Panc1 (cell line): ENCODE measurements around the gene CYTH3. TPM values are rescaled to one million over a fixed set of nuclear protein-coding genes. Genes with fewer than 3 reads are reported as not detected.

Experiments used
- ATAC-seq: fragments of 200-7000 bp; cut with Tn5 transposase; 2 replicates; pipeline ENCODE4 v1.9.1; 2020; ENCODE audit warnings: mild to moderate bottlenecking, moderate library complexity
- BruUV-seq: library from RNA; stranded (reverse); fragments of 400-500 nt; replicated peaks from 2 replicates; lab custom pipeline; 2021; lab: Mats Ljungman, UMichigan
- CTCF ChIA-PET: fragments of 300-600 bp; sonication (Branson Sonifier 250); formaldehyde crosslinking; loops from one replicate; lab custom pipeline; 2022; ENCODE audit warnings: antibody characterized with exemption; lab: Charles Lee
- POLR2A ChIA-PET: fragments of 300-600 bp; sonication (Branson Sonifier 250); formaldehyde crosslinking; loops from one replicate; lab custom pipeline; 2022; ENCODE audit warnings: antibody characterized with exemption; lab: Charles Lee
- DNase-seq: peaks from one replicate; pipeline ENCODE4 v3.0.0-alpha.2; 2010; ENCODE audit warnings: low read depth, low spot score
- H3K27ac ChIP-seq: 2 replicates; pipeline ENCODE4 v1.5.1; 2011; ENCODE audit warnings: mild to moderate bottlenecking, low read length, inconsistent platforms
- H3K27me3 ChIP-seq: fragments of 200-500 bp; sonication (Bioruptor generic); 2 replicates; pipeline ENCODE4 v1.6.0; 2014; ENCODE audit warnings: low read length, inconsistent platforms; ENCODE audit not compliant: control insufficient read depth, insufficient read depth
- H3K36me3 ChIP-seq: fragments of 200-500 bp; sonication (Bioruptor generic); 2 replicates; pipeline ENCODE4 v1.5.1; 2014; ENCODE audit warnings: inconsistent platforms, mild to moderate bottlenecking, low read length, moderate library complexity; ENCODE audit not compliant: control insufficient read depth, insufficient read depth
- H3K4me1 ChIP-seq: 2 replicates; pipeline ENCODE4 v1.5.1; 2011; ENCODE audit warnings: inconsistent platforms, mild to moderate bottlenecking, low read length, moderate library complexity; ENCODE audit not compliant: control insufficient read depth, insufficient read depth
- H3K4me3 ChIP-seq, 2 experiments: 2 replicates each; pipeline ENCODE4 v1.5.1; 2011 to 2012; ENCODE audit warnings: low read depth in 2 of 2, low read length in 2 of 2, mild to moderate bottlenecking in 2 of 2, inconsistent platforms in 1 of 2, moderate library complexity in 1 of 2
- H3K9me3 ChIP-seq: fragments of 200-500 bp; sonication (Bioruptor generic); 2 replicates; pipeline ENCODE4 v1.5.1; 2014; ENCODE audit warnings: low read depth, mild to moderate bottlenecking, inconsistent platforms, low read length, moderate library complexity; ENCODE audit not compliant: control insufficient read depth, insufficient read depth
- POLR2AphosphoS5 ChIP-seq: IDR thresholded peaks from 2 replicates; pipeline ENCODE4 v1.6.1; 2012; ENCODE audit warnings: mild to moderate bottlenecking, low read depth, low read length, moderate library complexity
- TCF7L2 ChIP-seq: IDR thresholded peaks from 2 replicates; pipeline ENCODE4 v1.6.1; 2011; ENCODE audit warnings: mild to moderate bottlenecking, low read depth, low read length, inconsistent platforms
- in situ Hi-C: cut with HindIII; loops from 2 replicates; pipeline ENCODE4 v1.10.0; 2016; ENCODE audit warnings: low sequenced_read_pairs, low pct_unique_long_range_greater_than_20kb
- intact Hi-C: fragments of 100-400 bp; cut with micrococcal nuclease; formaldehyde crosslinking; loops from one replicate; pipeline ENCODE4 v1.10.0; 2022; ENCODE audit not compliant: unreplicated experiment
- total RNA-seq: library from RNA; stranded (reverse); gene quantifications from one replicate; pipeline ENCODE4 v1.2.1, GENCODE V29; 2021; ENCODE audit not compliant: unreplicated experiment
- TF ChIP-seq, protein P1 (sequence below), 2 experiments: IDR thresholded peaks; 2 replicates each; pipeline ENCODE4 v1.6.1; 2011 to 2012; ENCODE audit warnings: low read depth in 2 of 2, control low read depth in 1 of 2, low read length in 1 of 2, mild to moderate bottlenecking in 1 of 2, moderate library complexity in 1 of 2; ENCODE audit not compliant: insufficient read depth in 1 of 2
- TF ChIP-seq, protein P2 (sequence below): fragments of 450-650 bp; IDR thresholded peaks from 2 replicates; pipeline ENCODE4 v1.5.1; 2017; ENCODE audit warnings: mild to moderate bottlenecking

CYTH3 gene
- total RNA-seq, 1 experiment from 2014 or later: 35.5 TPM

DNA sequence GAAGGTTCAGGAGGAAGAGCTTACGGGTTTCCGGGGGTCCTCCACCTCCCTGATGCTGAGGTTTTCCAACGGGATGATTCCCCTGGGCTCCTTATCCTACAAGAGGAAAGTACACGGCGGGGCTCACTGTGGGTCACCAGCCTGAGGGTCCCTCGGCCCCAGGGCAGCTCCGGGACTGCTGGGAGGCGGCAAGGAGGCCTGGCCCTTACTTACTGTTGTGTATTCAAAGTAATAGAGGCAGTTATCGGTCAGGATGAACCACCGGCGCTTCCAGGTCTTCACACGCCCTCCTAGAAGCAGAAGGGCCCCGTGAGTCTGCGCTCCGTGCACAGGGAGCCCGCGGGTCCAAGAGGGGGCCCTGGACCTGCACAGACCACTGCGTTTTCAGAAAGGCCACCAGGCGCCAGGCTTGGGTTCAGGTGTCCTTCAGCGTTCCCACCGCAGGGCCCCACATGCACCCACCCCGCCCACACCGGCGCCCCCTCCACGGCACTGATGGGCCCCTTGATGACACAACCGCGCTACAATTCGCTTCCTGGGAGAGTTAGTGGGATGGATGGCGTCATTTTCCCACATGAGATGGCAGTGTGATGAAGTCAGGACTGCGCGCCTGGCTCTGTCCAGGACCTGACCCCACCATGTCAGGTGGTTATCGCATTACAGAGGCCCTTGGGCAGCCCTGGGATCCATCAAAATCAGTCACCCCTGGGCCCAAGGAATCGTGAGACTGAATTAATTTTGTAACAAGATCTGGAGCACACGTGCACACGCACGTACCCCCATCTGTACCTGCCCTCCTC lies 106.7 kb downstream of the CYTH3 start:
- ATAC-seq (no peak), DNase-seq (no peak)
- H3K4me1 ChIP-seq: no peaks in the 10 kb centered on the region
- no peak overlapping the region for H3K27ac ChIP-seq
- ChIA-PET CTCF (no interaction called here), POLR2A (no interaction called here)
- H3K9me3 ChIP-seq: no peaks in the 10 kb centered on the region
- no peak overlapping the region for H3K4me3 ChIP-seq
- in situ Hi-C loops: no loop called here
- H3K27me3 ChIP-seq: no peaks in the 10 kb centered on the region
- intact Hi-C loops: no loop called here
- no TSS peak for BruUV-seq
- TF ChIP-seq, protein P1, sequence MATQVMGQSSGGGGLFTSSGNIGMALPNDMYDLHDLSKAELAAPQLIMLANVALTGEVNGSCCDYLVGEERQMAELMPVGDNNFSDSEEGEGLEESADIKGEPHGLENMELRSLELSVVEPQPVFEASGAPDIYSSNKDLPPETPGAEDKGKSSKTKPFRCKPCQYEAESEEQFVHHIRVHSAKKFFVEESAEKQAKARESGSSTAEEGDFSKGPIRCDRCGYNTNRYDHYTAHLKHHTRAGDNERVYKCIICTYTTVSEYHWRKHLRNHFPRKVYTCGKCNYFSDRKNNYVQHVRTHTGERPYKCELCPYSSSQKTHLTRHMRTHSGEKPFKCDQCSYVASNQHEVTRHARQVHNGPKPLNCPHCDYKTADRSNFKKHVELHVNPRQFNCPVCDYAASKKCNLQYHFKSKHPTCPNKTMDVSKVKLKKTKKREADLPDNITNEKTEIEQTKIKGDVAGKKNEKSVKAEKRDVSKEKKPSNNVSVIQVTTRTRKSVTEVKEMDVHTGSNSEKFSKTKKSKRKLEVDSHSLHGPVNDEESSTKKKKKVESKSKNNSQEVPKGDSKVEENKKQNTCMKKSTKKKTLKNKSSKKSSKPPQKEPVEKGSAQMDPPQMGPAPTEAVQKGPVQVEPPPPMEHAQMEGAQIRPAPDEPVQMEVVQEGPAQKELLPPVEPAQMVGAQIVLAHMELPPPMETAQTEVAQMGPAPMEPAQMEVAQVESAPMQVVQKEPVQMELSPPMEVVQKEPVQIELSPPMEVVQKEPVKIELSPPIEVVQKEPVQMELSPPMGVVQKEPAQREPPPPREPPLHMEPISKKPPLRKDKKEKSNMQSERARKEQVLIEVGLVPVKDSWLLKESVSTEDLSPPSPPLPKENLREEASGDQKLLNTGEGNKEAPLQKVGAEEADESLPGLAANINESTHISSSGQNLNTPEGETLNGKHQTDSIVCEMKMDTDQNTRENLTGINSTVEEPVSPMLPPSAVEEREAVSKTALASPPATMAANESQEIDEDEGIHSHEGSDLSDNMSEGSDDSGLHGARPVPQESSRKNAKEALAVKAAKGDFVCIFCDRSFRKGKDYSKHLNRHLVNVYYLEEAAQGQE (IDR thresholded peaks at IDR 0.05; ENCODE audit: insufficient read depth in 1 of 2, low read depth in 2 of 2, low read length in 1 of 2): no peak
- TF ChIP-seq, protein P2, sequence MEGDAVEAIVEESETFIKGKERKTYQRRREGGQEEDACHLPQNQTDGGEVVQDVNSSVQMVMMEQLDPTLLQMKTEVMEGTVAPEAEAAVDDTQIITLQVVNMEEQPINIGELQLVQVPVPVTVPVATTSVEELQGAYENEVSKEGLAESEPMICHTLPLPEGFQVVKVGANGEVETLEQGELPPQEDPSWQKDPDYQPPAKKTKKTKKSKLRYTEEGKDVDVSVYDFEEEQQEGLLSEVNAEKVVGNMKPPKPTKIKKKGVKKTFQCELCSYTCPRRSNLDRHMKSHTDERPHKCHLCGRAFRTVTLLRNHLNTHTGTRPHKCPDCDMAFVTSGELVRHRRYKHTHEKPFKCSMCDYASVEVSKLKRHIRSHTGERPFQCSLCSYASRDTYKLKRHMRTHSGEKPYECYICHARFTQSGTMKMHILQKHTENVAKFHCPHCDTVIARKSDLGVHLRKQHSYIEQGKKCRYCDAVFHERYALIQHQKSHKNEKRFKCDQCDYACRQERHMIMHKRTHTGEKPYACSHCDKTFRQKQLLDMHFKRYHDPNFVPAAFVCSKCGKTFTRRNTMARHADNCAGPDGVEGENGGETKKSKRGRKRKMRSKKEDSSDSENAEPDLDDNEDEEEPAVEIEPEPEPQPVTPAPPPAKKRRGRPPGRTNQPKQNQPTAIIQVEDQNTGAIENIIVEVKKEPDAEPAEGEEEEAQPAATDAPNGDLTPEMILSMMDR: no peak
- peaks cover 8% of the 10 kb centered on the region for H3K36me3 ChIP-seq

DNA sequence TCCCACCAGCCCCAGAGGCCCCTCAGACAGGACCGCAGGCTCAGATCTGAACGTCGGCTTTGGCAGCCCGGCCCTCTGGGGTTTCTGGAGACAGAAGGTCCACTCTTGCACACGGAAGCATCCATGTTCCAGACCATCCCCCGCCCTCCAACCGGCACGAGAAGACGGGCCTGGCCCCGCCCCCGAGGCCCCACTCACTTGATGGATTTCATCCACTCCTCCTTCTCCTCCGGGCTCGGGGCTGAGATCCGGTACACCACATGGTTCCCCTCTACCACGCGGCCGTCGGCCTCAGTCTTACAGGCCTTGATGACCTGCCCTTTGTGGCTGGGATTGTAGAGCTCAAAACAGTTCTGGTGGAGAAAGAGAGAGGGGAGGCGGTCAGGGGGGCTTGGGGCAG lies 107.3 kb downstream of the CYTH3 start:
- H3K36me3 ChIP-seq: peaks cover 12% of the 10 kb centered on the region
- in situ Hi-C loops: no loop called here
- H3K4me3 ChIP-seq: no peak overlapping the region
- TF ChIP-seq POLR2AphosphoS5 (no peak), TCF7L2 (no peak)
- TF ChIP-seq, protein P1 (IDR thresholded peaks at IDR 0.05; ENCODE audit: insufficient read depth in 1 of 2, low read depth in 2 of 2, low read length in 1 of 2): no peak
- POLR2A ChIA-PET: interaction anchor here (0.7 kb wide), 1 partner anchor 175 kb away, joined by 5 read pairs; no protein-coding TSS in a partner anchor
- no peaks in the 10 kb centered on the region for H3K9me3 ChIP-seq
- no peak overlapping the region for H3K27ac ChIP-seq
- CTCF ChIA-PET: interaction anchor here (0.6 kb wide), 1 partner anchor 81 kb away, joined by 3 read pairs; no protein-coding TSS in a partner anchor
- no TSS peak for BruUV-seq
- H3K27me3 ChIP-seq: no peaks in the 10 kb centered on the region
- DNase-seq: no peak
- intact Hi-C loops: no loop called here
- no peak for ATAC-seq
- H3K4me1 ChIP-seq: no peaks in the 10 kb centered on the region
